HEK293 (cell line): ENCODE results near the gene SMS.
A peak's percentile ranks its signal among the peaks of the same experiment; 100 is the strongest.

Experiments used
- CTCF ChIA-PET: fragments of 350-600 bp; formaldehyde crosslinking; extraction: SDS; loops from one replicate; lab custom pipeline; 2021; ENCODE audit warnings: antibody characterized with exemption; lab: Yijun Ruan, JAX
- POLR2A ChIA-PET: fragments of 300-600 bp; formaldehyde crosslinking; extraction: SDS; loops from one replicate; lab custom pipeline; 2020; ENCODE audit warnings: antibody characterized with exemption, inconsistent platforms; lab: Yijun Ruan, JAX
- H3K27ac ChIP-seq: fragments of 200-500 bp; sonication (Bioruptor generic); 2 replicates; pipeline ENCODE4 v1.5.1; 2014; ENCODE audit warnings: low read depth, low read length, control low read depth, inconsistent platforms; ENCODE audit errors: extremely low read depth
- H3K36me3 ChIP-seq, 2 experiments: fragments of 200-500 bp in 1 of 2; sonication (Bioruptor generic) in 1 of 2; 1 replicate in 1 of 2; 2 replicates in 1 of 2; pipeline ENCODE4 v1.5.1; 2014 to 2017; ENCODE audit warnings: inconsistent platforms in 2 of 2, low read length in 2 of 2; ENCODE audit not compliant: control insufficient read depth in 2 of 2, insufficient read depth in 1 of 2
- H3K4me1 ChIP-seq: fragments of 200-500 bp; sonication (Bioruptor generic); 2 replicates; pipeline ENCODE4 v1.5.1; 2014; ENCODE audit warnings: mild to moderate bottlenecking, low read length, inconsistent platforms; ENCODE audit not compliant: control insufficient read depth, insufficient read depth
- H3K4me3 ChIP-seq: 2 replicates; pipeline ENCODE4 v1.5.1; 2011; ENCODE audit warnings: low read depth, mild to moderate bottlenecking, control low read depth, low read length, moderate library complexity
- H3K9me3 ChIP-seq: fragments of 200-500 bp; sonication (Bioruptor generic); 2 replicates; pipeline ENCODE4 v1.5.1; 2014; ENCODE audit warnings: low read depth, low read length, inconsistent platforms; ENCODE audit not compliant: control insufficient read depth, insufficient read depth
- BCL11A ChIP-seq: fragments of 450-650 bp; formaldehyde crosslinking; IDR thresholded peaks from 2 replicates; pipeline ENCODE4 v1.5.1; 2016; ENCODE audit warnings: low read depth, missing biosample characterization, missing genetic modification characterization
- BCL11B ChIP-seq: fragments of 450-650 bp; formaldehyde crosslinking; IDR thresholded peaks from 2 replicates; pipeline ENCODE4 v1.5.1; 2016; ENCODE audit warnings: low read depth, missing biosample characterization, missing genetic modification characterization
- GLIS1 ChIP-seq: fragments of 450-650 bp; formaldehyde crosslinking; IDR thresholded peaks from 2 replicates; pipeline ENCODE4 v1.5.1; 2016; ENCODE audit warnings: missing biosample characterization, missing genetic modification characterization
- MEIS1 ChIP-seq: sonication (generic); formaldehyde crosslinking; IDR thresholded peaks from 2 replicates; pipeline ENCODE4 v1.8.1; 2022; ENCODE audit warnings: missing genetic modification reagents, mild to moderate bottlenecking, borderline replicate concordance
- MYNN ChIP-seq: fragments of 450-650 bp; formaldehyde crosslinking; IDR thresholded peaks from 2 replicates; pipeline ENCODE4 v1.5.1; 2016; ENCODE audit warnings: missing biosample characterization, missing genetic modification characterization, borderline replicate concordance
- MZF1 ChIP-seq: fragments of 450-650 bp; formaldehyde crosslinking; IDR thresholded peaks from 2 replicates; pipeline ENCODE4 v1.5.1; 2017; ENCODE audit warnings: missing biosample characterization, missing genetic modification characterization, borderline replicate concordance
- OSR2 ChIP-seq: fragments of 450-650 bp; formaldehyde crosslinking; IDR thresholded peaks from 2 replicates; pipeline ENCODE4 v1.5.1; 2016; ENCODE audit warnings: missing biosample characterization, missing genetic modification characterization
- REPIN1 ChIP-seq: fragments of 450-650 bp; formaldehyde crosslinking; IDR thresholded peaks from 2 replicates; pipeline ENCODE4 v1.5.1; 2017; ENCODE audit warnings: missing biosample characterization, missing genetic modification characterization, low read depth
- ZBTB11 ChIP-seq: fragments of 450-650 bp; formaldehyde crosslinking; conservative IDR thresholded peaks from 2 replicates; pipeline ENCODE4 v1.5.1; 2016; ENCODE audit warnings: low read depth, missing biosample characterization, missing genetic modification characterization
- ZIC2 ChIP-seq: fragments of 450-650 bp; formaldehyde crosslinking; IDR thresholded peaks from 2 replicates; pipeline ENCODE4 v1.5.1; 2016; ENCODE audit warnings: missing biosample characterization, missing genetic modification characterization
- ZNF169 ChIP-seq: fragments of 450-650 bp; formaldehyde crosslinking; IDR thresholded peaks from 2 replicates; pipeline ENCODE4 v1.5.1; 2016; ENCODE audit warnings: missing biosample characterization, missing genetic modification characterization
- ZNF174 ChIP-seq: fragments of 450-650 bp; formaldehyde crosslinking; IDR thresholded peaks from 2 replicates; pipeline ENCODE4 v1.5.0; 2017; ENCODE audit warnings: missing biosample characterization, mild to moderate bottlenecking, missing genetic modification characterization
- ZNF239 ChIP-seq: fragments of 450-650 bp; formaldehyde crosslinking; IDR thresholded peaks from 2 replicates; pipeline ENCODE4 v1.5.1; 2016; ENCODE audit warnings: missing biosample characterization, missing genetic modification characterization
- ZNF292 ChIP-seq: fragments of 450-650 bp; formaldehyde crosslinking; IDR thresholded peaks from 2 replicates; pipeline ENCODE4 v1.5.1; 2016; ENCODE audit warnings: low read depth, missing biosample characterization, missing genetic modification characterization, borderline replicate concordance
- ZNF341 ChIP-seq: fragments of 450-650 bp; formaldehyde crosslinking; IDR thresholded peaks from 2 replicates; pipeline ENCODE4; 2016; ENCODE audit warnings: low read depth, missing biosample characterization, missing genetic modification characterization
- ZNF362 ChIP-seq: fragments of 450-650 bp; formaldehyde crosslinking; IDR thresholded peaks from 2 replicates; pipeline ENCODE4 v1.5.1; 2016; ENCODE audit warnings: missing biosample characterization, missing genetic modification characterization
- ZNF514 ChIP-seq: fragments of 450-650 bp; formaldehyde crosslinking; IDR thresholded peaks from 2 replicates; pipeline ENCODE4 v1.5.1; 2016; ENCODE audit warnings: missing biosample characterization, missing genetic modification characterization
- ZNF521 ChIP-seq: fragments of 450-650 bp; formaldehyde crosslinking; IDR thresholded peaks from 2 replicates; pipeline ENCODE4 v1.5.1; 2017; ENCODE audit warnings: missing biosample characterization, mild to moderate bottlenecking, missing genetic modification characterization
- ZNF549 ChIP-seq: fragments of 450-650 bp; IDR thresholded peaks from 2 replicates; pipeline ENCODE4 v1.5.1; 2018; ENCODE audit warnings: missing biosample characterization, missing genetic modification characterization, mild to moderate bottlenecking, inconsistent platforms, moderate library complexity
- ZNF571 ChIP-seq: fragments of 450-650 bp; formaldehyde crosslinking; IDR thresholded peaks from 2 replicates; pipeline ENCODE4 v1.5.0; 2017; ENCODE audit warnings: missing biosample characterization, missing genetic modification characterization
- ZNF585B ChIP-seq: fragments of 450-650 bp; formaldehyde crosslinking; IDR thresholded peaks from 2 replicates; pipeline ENCODE4 v1.5.1; 2016; ENCODE audit warnings: missing biosample characterization, missing genetic modification characterization
- ZNF645 ChIP-seq: fragments of 450-650 bp; formaldehyde crosslinking; IDR thresholded peaks from 2 replicates; pipeline ENCODE4; 2016; ENCODE audit warnings: missing biosample characterization, missing genetic modification characterization
- ZNF677 ChIP-seq: fragments of 450-650 bp; IDR thresholded peaks from 2 replicates; pipeline ENCODE4 v1.5.0; 2018; ENCODE audit warnings: missing biosample characterization, mild to moderate bottlenecking, missing genetic modification characterization, moderate library complexity
- ZNF701 ChIP-seq: fragments of 450-650 bp; formaldehyde crosslinking; IDR thresholded peaks from 2 replicates; pipeline ENCODE4 v1.5.1; 2016; ENCODE audit warnings: missing biosample characterization, missing genetic modification characterization
- ZNF768 ChIP-seq: fragments of 450-650 bp; formaldehyde crosslinking; IDR thresholded peaks from 2 replicates; pipeline ENCODE4 v1.5.1; 2018; ENCODE audit warnings: missing biosample characterization, mild to moderate bottlenecking, missing genetic modification characterization

Gene SMS

GRCh38 chrX:21972721-21973120, 32.2 kb downstream of the SMS start:
- POLR2A ChIA-PET: no interaction called here
- Histone ChIP-seq H3K4me1 (no peaks in the 10 kb centered on the region), H3K36me3 (peaks cover 12 to 48% of the 10 kb centered on the region in 2 experiments; a peak in 2 of 3 replicates), H3K9me3 (no peaks in the 10 kb centered on the region), H3K4me3 (no peak overlapping the region), H3K27ac (no peak overlapping the region)
- TF ChIP-seq ZNF585B (tag by site-specific recombination): peak; percentile 70
- TF ChIP-seq BCL11B (tag by site-specific recombination): no peak
- no peak for TF ChIP-seq ZBTB11
- TF ChIP-seq ZNF239 (tag by site-specific recombination): no peak
- TF ChIP-seq ZNF362: 0 out of 2 replicates have a peak, but pooled peaks have one; percentile 16
- TF ChIP-seq, all 188 proteins: peak for 2
- CTCF ChIA-PET: interaction anchor here (0.6 to 6.4 kb wide), 3 partner anchors 12 to 146 kb away, joined by 3 to 33 read pairs (median 3); no protein-coding TSS in a partner anchor

- H3K27ac ChIP-seq: no peak overlapping the region
- TF ChIP-seq BCL11A (tag by site-specific recombination): no peak
- TF ChIP-seq ZNF645: no peak
- no peak for TF ChIP-seq ZNF292 (tag by site-specific recombination)
- TF ChIP-seq MYNN: no peak
- no peak for TF ChIP-seq MZF1 (tag by site-specific recombination)
- no peak for TF ChIP-seq ZNF169 (tag by site-specific recombination)
- ChIA-PET POLR2A (no interaction called here), CTCF (interaction anchor here (0.5 to 6.4 kb wide), 5 partner anchors 12 to 207 kb away, joined by 3 to 33 read pairs (median 3); no protein-coding TSS in a partner anchor)
- H3K4me1 ChIP-seq: no peaks in the 10 kb centered on the region
- H3K36me3 ChIP-seq: peaks cover 15 to 54% of the 10 kb centered on the region in 2 experiments; a peak in 2 of 3 replicates
- no peaks in the 10 kb centered on the region for H3K9me3 ChIP-seq
- no peak overlapping the region for H3K4me3 ChIP-seq
Measured at GRCh38 chrX:21973321-21974010, 33.0 kb downstream of the SMS start.

GRCh38 chrX:21974011-21974385, 33.5 kb downstream of the SMS start:
- CTCF ChIA-PET: interaction anchor here (0.5 to 6.4 kb wide), 5 partner anchors 9 to 954 kb away, joined by 3 to 33 read pairs (median 3); no protein-coding TSS in a partner anchor
- Histone ChIP-seq H3K4me3 (no peak overlapping the region), H3K9me3 (no peaks in the 10 kb centered on the region), H3K4me1 (no peaks in the 10 kb centered on the region), H3K36me3 (peaks cover 15 to 57% of the 10 kb centered on the region in 2 experiments; a peak in 2 of 3 replicates), H3K27ac (no peak overlapping the region)
- POLR2A ChIA-PET: no interaction called here
- TF ChIP-seq ZNF174: no peak
- no peak for TF ChIP-seq ZNF701 (tag by site-specific recombination)
- no peak for TF ChIP-seq ZNF514
- TF ChIP-seq OSR2 (tag by site-specific recombination): no peak
- no peak for TF ChIP-seq ZNF521
- TF ChIP-seq MEIS1 (CRISPR knock-in tag): no peak
- no peak for TF ChIP-seq ZNF341 (tag by site-specific recombination)
- TF ChIP-seq ZNF677: no peak
- no peak for TF ChIP-seq ZNF549 (tag by site-specific recombination)
- TF ChIP-seq ZNF571 (tag by site-specific recombination): no peak
- no peak for TF ChIP-seq GLIS1 (tag by site-specific recombination)
- no peak for TF ChIP-seq ZNF768 (tag by site-specific recombination)
- TF ChIP-seq ZIC2 (tag by site-specific recombination): no peak
- TF ChIP-seq REPIN1 (tag by site-specific recombination): no peak
